ENCODE results near the gene OOSP3. TPM values are rescaled to one million over a fixed set of nuclear protein-coding genes. Genes with fewer than 3 reads are reported as not detected.
A peak's percentile ranks its signal among the peaks of the same experiment; 100 is the strongest.
"Not testable (repeated sequence)": the region's sequence is repeated elsewhere in the genome, so short reads cannot be mapped to it uniquely, and the experiment has no call there.

Gene OOSP3
- not detected in 2 replicates for total RNA-seq

- DNase-seq (ENCODE audit: low read depth), result no peak
Observed at GRCh38 chr11:59878575-59878974, at the start of gene OOSP3. Gene OOSP3 (plus strand): TSS chr11:59878782. CDS start chr11:59878809, 27 bp downstream.

GRCh38 chr11:59829358-59829757, 49.2 kb upstream of the OOSP3 start:
- DNase-seq (ENCODE audit: low read depth), result no peak

- DNase-seq (ENCODE audit: low read depth), result no peak
Observed at GRCh38 chr11:59833602-59834001, 45.0 kb upstream of the OOSP3 start.

GRCh38 chr11:59839615-59840014, 39.0 kb upstream of the OOSP3 start:
- no peak for DNase-seq (ENCODE audit: low read depth)

- no peak for DNase-seq (ENCODE audit: low read depth)
Observed at GRCh38 chr11:59841514-59841913, 37.1 kb upstream of the OOSP3 start.

GRCh38 chr11:59842316-59842715, 36.3 kb upstream of the OOSP3 start:
- DNase-seq (ENCODE audit: low read depth), result no peak

- DNase-seq (ENCODE audit: low read depth), result no peak
Observed at GRCh38 chr11:59845399-59845798, 33.2 kb upstream of the OOSP3 start, which contains the start of gene CBLIF. Gene CBLIF (minus strand): TSS chr11:59845499. CDS start chr11:59845453, 46 bp downstream.

GRCh38 chr11:59846556-59846955, 32.0 kb upstream of the OOSP3 start:
- no peak for DNase-seq (ENCODE audit: low read depth)

- DNase-seq (ENCODE audit: low read depth), result no peak
Observed at GRCh38 chr11:59847626-59848025, 31.0 kb upstream of the OOSP3 start.

- DNase-seq (ENCODE audit: low read depth), result not testable (repeated sequence)
Observed at GRCh38 chr11:59848439-59848838, 30.1 kb upstream of the OOSP3 start.

GRCh38 chr11:59849129-59849528, 29.5 kb upstream of the OOSP3 start:
- DNase-seq (ENCODE audit: low read depth), result peak; percentile 99

GRCh38 chr11:59849551-59849950, 29.0 kb upstream of the OOSP3 start:
- DNase-seq (ENCODE audit: low read depth), result not testable (repeated sequence)

- not testable (repeated sequence) for DNase-seq (ENCODE audit: low read depth)
Observed at GRCh38 chr11:59851416-59851815, 27.2 kb upstream of the OOSP3 start.

GRCh38 chr11:59854871-59855270, 23.7 kb upstream of the OOSP3 start:
- DNase-seq (ENCODE audit: low read depth), result peak; percentile 29

- peak; percentile 73 for DNase-seq (ENCODE audit: low read depth)
Observed at GRCh38 chr11:59857439-59858434, 20.8 kb upstream of the OOSP3 start.

GRCh38 chr11:59859673-59860072, 18.9 kb upstream of the OOSP3 start:
- DNase-seq (ENCODE audit: low read depth), result no peak

GRCh38 chr11:59862252-59862651, 16.3 kb upstream of the OOSP3 start:
- no peak for DNase-seq (ENCODE audit: low read depth)

GRCh38 chr11:59865031-59865430, 13.6 kb upstream of the OOSP3 start:
- DNase-seq (ENCODE audit: low read depth), result peak; percentile 93

- peak; percentile 91 for DNase-seq (ENCODE audit: low read depth)
Observed at GRCh38 chr11:59866397-59866796, 12.2 kb upstream of the OOSP3 start, which contains the start of gene TCN1. Gene TCN1 (minus strand): TSS chr11:59866487. CDS start chr11:59866470, 17 bp downstream.

GRCh38 chr11:59866836-59867235, 11.7 kb upstream of the OOSP3 start:
- DNase-seq (ENCODE audit: low read depth), result no peak

GRCh38 chr11:59867946-59868345, 10.6 kb upstream of the OOSP3 start:
- DNase-seq (ENCODE audit: low read depth), result no peak

- no peak for DNase-seq (ENCODE audit: low read depth)
Observed at GRCh38 chr11:59872076-59872475, 6.5 kb upstream of the OOSP3 start.

GRCh38 chr11:59875856-59876519, 2.6 kb upstream of the OOSP3 start:
- no peak for DNase-seq (ENCODE audit: low read depth)

Data from renal cortical epithelial cell (primary cell).